G401.6 (cell line): Measurements from ENCODE around the gene HDAC11.
A peak's percentile ranks its signal among the peaks of the same experiment; 100 is the strongest.
"Not testable (repeated sequence)": the region's sequence is repeated elsewhere in the genome, so short reads cannot be mapped to it uniquely, and the experiment has no call there.

Source experiments
- FAIRE-seq: peaks from 2 replicates; lab custom pipeline; 2012; peaks lifted over from hg19 to GRCh38; lab: Jason Lieb, UNC

Gene HDAC11

DNA sequence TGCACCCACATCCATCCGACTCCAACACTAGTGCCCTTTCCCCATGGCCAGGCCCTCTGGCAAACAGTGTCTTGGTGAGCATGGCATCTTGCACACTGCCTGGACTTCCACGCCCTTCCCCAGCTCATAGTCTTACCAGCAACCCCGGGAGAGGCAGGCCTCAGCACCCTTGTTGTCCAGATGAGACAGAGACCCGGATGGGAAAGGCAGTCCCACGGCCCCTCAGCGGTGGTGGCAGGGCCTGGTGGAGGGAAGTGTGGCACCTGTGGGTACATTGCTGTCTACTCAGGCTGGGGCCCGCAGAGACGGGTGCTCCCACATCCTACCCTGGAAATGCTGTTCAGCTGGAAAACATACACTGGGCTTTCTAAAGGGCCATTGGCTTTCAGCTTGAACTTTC, 28.4 kb downstream of the HDAC11 start:
- no peak for FAIRE-seq

DNA sequence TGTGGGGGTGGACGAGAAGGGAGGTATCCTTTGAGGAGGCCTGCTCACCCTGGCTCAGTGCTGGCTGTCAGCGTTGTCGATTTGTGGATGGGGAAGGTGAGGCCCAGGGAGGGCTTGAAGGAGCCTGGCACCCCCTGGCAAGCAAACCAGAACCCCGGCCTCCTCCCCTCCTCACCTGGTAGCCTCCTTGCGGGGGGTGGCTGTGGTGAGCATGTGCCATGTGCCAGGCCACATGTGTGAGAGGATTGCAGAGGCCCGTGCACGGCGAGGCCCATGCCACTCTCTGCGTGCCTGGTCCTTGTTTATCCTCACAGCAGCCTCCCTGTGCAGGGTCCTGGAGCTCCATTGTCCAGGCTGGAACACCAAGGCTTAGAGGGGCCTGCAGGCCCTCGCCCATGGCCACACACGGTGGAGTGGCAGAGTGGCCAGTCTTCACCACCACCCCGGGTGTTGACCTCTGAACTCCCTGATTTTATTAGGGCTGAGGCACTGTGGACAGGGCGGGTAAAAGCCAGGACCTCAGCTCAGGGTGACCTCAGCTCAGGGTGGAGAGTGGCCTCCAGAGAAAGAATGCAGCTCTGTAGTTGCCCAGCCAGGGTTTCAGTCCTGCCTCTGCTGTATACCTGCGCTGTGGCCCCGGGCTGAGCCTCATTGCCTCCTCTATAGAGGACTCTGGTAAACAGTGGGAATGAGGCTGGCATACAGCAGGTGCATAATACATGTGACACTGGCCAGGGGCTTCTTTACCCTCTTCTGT, 29.1 kb downstream of the HDAC11 start:
- FAIRE-seq, result no peak

DNA sequence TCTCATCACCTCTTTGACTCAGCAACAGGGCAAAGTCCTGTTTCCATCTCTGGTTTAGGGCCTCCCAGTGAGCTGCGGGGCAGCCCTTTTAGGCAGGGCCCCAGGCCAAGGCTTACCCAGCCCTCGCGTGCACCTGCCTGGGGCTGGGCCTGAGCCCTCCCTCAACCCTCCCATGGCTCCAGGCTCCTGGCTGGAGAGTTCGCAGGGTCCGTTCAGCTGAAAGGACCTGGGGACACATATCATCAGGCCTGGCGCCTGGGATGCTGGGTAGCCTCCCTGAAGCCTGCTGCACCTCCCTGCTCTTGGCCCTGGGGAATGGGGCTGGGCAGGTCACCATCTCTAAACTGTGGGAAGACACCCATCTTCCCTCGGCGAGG, 29.7 kb downstream of the HDAC11 start:
- no peak for FAIRE-seq

- no peak for FAIRE-seq
Observed at GRCh38 chr3:13512451-13512850, 32.3 kb downstream of the HDAC11 start.

GRCh38 chr3:13513051-13513912, 33.2 kb downstream of the HDAC11 start:
- no peak for FAIRE-seq

GRCh38 chr3:13513913-13514517, 33.9 kb downstream of the HDAC11 start:
- FAIRE-seq, result no peak

- no peak for FAIRE-seq
Observed at GRCh38 chr3:13514639-13515435, 34.7 kb downstream of the HDAC11 start.

DNA sequence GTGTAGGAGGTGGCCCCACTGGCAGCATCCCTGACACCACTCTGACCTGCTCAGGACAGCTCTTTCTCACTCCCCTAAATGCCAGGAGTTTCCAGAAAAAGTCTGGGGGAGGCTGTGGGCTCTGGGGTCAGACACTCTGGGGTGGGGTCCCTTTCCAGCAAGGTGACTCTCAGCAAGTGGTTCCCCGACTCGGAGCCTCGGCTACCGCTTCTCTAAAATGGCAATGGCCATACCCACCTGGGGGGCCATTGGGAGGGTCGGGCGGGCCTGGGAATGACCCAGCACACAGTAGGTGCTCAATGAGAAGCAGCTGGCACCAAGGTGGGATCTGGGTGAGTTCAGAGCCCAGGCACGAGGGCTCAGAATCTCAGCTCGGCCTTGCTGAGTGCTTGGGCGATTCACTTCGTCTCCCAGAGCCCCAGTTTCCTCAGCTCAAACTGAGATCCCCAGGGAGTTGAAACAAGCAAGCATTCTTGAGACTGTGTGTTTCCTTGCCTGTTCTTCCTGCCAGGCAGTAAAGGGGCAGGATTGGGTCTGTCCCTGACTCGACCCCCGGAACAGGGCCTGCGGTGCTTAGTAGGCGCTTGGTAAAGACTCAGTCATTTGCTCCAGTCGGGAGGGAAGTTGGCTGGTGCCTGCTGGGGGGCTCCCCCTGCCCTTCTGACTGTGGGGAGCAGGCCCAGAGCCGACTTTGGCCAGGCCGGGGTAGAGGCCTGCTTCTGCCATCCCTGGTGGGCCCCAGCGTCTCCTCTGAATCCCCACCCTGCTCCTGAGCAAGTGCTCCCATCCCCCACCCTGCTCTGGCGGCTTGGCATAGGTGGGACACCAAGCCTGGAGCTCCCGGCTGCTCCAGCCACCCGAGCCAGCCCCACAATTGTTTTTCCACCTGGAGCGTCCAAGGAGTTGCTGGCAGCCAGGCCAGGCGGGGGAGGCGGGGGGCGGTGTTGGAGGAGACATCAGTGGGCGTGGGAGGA, 36.0 kb downstream of the HDAC11 start:
- FAIRE-seq, result no peak

DNA sequence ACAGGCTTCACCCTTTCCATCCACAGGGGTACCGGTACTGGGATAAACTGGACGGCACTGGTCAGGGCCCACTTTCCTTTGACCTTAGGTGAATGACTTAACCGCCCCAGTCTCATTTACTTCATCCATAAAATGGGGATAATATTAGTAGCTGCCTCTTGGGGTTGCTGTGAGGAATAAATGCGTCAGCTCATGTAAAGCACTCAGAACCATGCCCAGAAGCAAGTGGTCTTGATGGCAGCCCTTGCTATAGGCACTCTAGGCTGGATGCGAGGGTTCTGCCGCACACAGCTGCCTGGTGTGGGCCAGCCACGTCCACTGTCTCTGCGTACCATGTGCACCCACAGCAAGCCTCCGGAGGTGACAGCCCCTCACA, 36.6 kb downstream of the HDAC11 start:
- FAIRE-seq, result no peak

DNA sequence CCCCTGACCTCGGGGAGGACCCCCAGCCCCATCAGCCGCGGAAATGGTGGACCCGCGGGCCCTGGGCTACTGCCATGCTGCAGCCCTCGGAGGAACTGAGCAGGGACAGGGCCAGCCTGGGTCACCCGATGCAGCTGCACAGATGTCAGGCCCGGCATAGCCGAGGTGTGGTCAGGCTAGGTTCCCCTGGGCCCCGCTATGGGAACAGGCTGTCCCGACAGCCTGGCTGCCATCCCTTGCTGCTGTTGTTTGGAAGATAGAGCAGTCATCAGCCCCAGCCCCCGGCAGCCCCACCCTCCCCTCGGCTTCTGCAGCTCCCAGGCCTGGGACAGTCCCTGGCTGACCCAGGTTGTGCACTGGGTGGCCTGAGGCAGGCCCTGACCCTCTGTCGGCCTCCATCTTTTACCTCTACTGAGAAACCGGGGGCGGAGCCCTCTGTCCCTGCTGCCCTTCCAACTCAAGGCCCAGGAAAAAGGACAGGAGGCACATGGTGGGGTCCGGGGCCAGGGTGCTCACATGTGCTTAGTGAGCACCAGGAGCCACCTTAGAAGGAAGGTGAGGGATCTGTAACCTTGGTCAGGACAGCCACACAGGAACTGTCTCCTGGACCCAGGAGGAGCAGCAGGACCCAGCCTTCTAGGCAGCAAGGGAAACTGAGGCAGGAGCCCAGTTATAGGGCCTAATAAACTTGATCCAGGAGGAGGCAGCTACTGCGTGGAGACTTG, 37.3 kb downstream of the HDAC11 start:
- FAIRE-seq, result no peak

- no peak for FAIRE-seq
Observed at GRCh38 chr3:13518516-13518953, 38.4 kb downstream of the HDAC11 start.

GRCh38 chr3:13519006-13519791, 39.1 kb downstream of the HDAC11 start:
- FAIRE-seq, result no peak

DNA sequence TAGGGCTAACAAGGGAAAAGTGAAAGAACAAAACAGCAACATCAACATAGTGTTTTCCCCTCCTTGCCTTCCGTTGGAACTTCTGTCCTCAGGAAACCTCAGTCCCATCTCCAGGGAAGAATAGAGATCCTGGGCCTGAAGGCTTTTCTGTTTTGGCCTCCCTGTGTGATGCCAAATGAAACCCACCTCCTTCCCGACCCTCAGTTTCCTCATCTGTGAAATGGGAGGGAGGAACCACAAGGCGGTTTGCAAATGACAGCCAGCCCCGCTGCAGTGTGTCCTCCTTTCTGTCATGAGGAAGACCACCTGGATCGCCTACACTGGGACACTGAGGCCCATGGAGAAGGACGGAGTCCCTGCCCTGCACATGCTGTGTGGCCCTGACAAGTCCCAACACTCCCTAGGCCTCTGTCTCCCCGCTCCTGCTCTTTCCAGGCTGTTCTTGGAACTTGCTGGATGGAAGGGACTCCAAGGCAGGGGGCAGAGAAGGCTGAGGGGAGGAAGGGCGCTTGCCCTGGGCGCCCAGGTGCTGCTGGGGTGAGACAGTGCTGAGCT, 40.3 kb downstream of the HDAC11 start:
- FAIRE-seq, result no peak

- FAIRE-seq, result no peak
Observed at GRCh38 chr3:13521309-13521708, 41.2 kb downstream of the HDAC11 start.

DNA sequence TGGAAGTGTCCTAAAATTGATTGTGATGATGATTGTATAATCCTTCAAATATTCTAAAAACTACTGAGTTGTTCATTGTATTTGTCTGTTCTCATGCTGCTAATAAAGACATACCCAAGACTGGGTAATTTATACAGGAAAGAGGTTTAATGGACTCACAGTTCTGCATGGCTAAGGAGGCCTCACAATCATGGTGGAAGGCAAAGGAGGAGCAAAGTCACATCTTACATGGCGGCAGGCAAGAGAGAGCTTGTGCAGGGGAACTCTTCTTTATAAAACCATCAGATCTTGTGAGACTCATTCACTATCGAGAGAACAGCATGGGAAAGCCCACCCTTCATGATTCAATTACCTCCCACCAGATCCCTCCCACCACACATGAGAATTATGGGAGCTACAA, 41.6 kb downstream of the HDAC11 start:
- FAIRE-seq, result not testable (repeated sequence)

DNA sequence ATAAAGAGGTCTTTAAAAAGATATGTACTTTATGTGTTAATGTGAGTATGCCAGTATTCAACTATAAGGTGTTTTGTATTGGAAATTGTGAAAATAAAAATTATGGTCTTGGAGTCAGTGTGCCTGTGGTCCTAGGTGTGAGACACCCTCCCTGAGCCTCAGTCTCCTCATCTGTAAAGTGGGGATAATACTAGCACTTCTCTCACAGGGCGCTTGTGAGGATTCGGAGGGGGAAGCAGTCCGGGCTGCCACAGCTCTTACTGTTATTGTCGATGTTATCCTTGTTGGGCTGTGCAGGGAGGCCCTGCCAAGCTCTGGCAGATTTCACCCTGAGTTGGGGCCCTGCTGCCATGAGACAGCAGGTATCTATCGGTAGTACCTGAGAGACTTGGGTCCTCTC, 42.1 kb downstream of the HDAC11 start:
- FAIRE-seq, result no peak

DNA sequence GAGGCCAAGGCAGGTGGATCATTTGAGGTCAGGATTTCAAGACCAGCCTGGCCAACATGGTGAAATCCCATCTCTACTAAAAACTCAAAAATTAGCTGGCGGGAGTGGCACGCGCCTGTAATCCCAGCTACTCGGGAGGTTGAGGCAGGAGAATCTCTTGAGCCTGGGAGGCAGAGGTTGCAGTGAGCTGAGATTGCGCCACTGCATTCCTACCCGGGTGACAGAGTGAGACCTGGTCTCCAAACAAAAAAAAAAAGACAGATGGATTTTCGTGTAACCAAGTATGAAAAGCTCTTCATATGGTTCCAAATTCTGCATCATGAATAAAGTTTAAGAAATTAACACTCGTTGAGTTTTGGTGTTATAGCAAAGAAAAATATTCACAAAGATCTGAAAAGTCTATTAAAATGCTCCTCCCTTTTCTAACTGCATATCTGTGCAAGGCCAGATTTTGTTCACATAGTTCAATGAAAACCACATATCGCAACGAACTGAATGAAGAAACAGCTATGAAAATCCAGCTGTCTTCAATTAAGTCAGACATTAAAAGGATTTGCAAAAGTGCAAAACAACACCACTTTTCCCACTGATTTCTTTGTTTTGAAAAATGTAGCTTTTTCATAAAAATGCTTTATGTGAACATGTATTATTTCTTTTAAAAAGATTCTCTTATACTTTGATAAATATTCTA, 45.0 kb downstream of the HDAC11 start:
- peak; percentile 23 for FAIRE-seq

DNA sequence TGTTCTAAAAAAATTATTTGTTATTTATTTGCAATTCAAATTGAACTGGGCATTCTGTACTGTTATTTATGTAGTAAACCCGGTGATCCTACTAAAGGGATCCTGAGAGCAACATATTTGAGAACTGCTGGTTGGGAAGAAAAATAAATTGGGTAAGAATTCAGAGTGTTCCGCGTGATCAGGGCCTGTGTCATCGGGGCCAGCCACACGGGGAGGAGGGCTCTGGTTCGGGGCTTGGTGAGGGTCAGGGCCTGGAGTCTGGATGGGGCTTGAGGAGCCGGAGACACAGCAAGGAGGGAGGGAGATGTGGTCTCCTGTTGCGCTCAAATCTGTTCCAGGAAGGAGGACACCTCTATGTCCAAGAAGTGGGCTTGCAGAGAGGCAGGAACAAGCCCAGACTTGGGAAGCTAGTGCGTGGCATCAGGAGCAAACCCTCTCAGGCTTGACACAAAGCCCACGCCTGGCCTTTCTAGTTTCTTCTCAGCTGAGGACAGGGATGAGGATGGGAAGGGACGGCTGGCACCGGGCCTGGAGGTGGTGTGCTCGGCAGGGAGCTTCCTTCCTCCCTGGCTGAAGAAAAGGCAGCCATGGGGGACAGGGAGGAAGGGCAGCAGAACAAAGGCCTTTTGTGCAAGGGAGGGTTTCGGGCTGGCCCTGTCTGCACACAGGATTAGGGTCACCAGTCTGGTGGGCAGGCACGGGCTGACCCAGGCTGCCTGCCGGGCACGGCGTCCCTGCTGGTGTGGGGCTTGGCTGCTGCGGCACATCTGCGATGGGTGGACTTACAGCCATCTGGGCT, 45.9 kb downstream of the HDAC11 start:
- FAIRE-seq, result no peak
